ENCODE data around the gene DSEL. TPM values are rescaled to one million over a fixed set of nuclear protein-coding genes. Genes with fewer than 3 reads are reported as not detected.

The DSEL gene
- total RNA-seq = 2.7 TPM in 2 replicates
- long read RNA-seq, partial matches to known transcripts = 0 of 2 reads
- long read RNA-seq, other reads (novel, unspliced or antisense) = 2 of 2 reads

- Mint-ChIP-seq H3K4me1 (peaks cover 18% of the 10 kb centered on the region), H3K4me3 (peak within 1 kb of the TSS; percentile 95), H3K27ac (ENCODE audit: unreplicated experiment) (peak within 1 kb of the TSS; percentile 94), H3K36me3 (ENCODE audit: low read depth) (no peaks in the 10 kb centered on the region), H3K9me3 (no peaks in the 10 kb centered on the region), H3K27me3 (ENCODE audit: low read depth) (peaks cover 15% of the 10 kb centered on the region)
- peak; percentile 99 for DNase-seq (ENCODE audit: low read depth, low spot score)
- TF ChIP-seq CTCF (conservative IDR thresholded peaks at IDR 0.05) = no peak
Observed at GRCh38 chr18:67516539-67517443, at the start of gene DSEL. Gene DSEL (minus strand): TSS chr18:67516720. CDS start chr18:67514608, 2,112 bp downstream.

- H3K27ac Mint-ChIP-seq (ENCODE audit: unreplicated experiment) = no peak overlapping the region
- no peak for TF ChIP-seq CTCF (conservative IDR thresholded peaks at IDR 0.05)
- peaks cover 6% of the 10 kb centered on the region for H3K36me3 Mint-ChIP-seq (ENCODE audit: low read depth)
- no peak overlapping the region for H3K4me3 Mint-ChIP-seq
- peaks cover 7% of the 10 kb centered on the region for H3K4me1 Mint-ChIP-seq
- DNase-seq (ENCODE audit: low read depth, low spot score) = no peak
- no peaks in the 10 kb centered on the region for H3K27me3 Mint-ChIP-seq (ENCODE audit: low read depth)
- H3K9me3 Mint-ChIP-seq = no peaks in the 10 kb centered on the region
Observed at GRCh38 chr18:67553437-67553836, 36.9 kb upstream of the DSEL start.

DNA sequence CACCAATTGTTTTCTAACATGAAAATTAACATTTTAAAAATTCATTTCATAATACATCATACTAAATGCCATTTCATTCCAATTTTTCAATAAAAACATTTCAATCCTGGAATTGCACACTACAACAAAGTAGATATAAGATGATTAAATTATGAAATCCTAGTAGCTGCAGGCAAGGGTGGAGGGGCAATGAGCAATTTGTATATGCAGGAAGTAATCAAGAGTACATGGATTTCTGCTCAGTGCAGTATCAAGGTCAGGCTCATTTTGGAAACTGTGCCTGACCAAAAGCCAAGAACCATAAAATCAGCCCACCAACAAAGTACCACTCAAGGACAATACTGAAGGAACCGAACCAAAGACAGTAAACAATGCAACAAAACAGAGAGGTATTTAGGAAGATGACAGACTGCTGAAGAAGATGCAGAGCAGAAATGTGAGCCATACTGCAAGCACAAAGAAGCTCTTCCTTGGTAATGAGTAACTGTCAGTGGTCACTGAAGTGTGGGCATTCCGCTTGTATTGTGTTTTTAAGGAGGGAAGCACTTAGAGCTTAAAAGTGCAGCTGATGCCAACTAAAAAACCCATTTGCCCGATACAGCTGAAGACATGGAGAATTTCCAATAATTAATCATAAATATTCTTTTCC lies 34.5 kb upstream of the DSEL start:
- H3K36me3 Mint-ChIP-seq (ENCODE audit: low read depth) = no peaks in the 10 kb centered on the region
- no peak overlapping the region for H3K27ac Mint-ChIP-seq (ENCODE audit: unreplicated experiment)
- H3K27me3 Mint-ChIP-seq (ENCODE audit: low read depth) = no peaks in the 10 kb centered on the region
- no peak for DNase-seq (ENCODE audit: low read depth, low spot score)
- no peak overlapping the region for H3K4me3 Mint-ChIP-seq
- no peak for TF ChIP-seq CTCF (conservative IDR thresholded peaks at IDR 0.05)
- no peaks in the 10 kb centered on the region for H3K9me3 Mint-ChIP-seq
- H3K4me1 Mint-ChIP-seq = peaks cover 7% of the 10 kb centered on the region

DNA sequence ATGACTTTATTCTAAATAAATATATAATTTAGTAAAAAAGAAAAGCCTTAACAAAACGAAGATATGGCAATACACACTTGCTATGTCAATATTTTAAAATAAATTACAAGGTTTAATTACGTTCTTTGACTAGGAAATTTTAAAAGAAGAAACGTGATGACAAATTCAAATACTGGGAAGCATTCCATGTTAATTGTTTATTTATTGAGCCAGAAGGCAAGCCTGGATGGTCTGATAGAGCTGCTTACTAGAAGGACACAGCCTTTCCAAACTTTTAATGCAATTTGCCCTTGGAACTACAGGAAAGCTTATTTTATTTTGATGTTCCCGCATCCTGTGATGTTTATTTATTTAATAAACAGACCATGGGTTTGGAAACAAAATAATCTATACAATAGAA lies 33.4 kb upstream of the DSEL start:
- no peaks in the 10 kb centered on the region for H3K27me3 Mint-ChIP-seq (ENCODE audit: low read depth)
- no peaks in the 10 kb centered on the region for H3K36me3 Mint-ChIP-seq (ENCODE audit: low read depth)
- no peaks in the 10 kb centered on the region for H3K9me3 Mint-ChIP-seq

DNA sequence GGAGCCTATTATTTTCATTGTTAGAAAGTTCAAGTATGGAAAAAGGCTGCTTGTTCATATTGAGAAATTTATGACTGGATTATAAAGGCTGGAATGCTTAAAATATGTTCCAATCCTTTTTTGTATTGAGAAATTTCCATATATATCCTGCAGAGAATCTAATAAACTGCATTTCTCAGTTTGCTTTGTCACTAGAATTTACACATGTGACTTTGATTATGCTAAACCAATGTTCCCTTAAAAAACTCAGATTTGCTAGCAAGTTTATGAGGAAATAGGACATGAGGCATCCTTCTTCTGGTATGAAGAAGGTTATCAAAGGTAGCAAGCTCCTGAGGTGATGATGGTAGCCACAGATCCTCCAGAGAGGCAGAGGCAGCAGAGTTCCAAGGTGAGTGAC lies 29.2 kb upstream of the DSEL start:
- no peak for TF ChIP-seq CTCF (conservative IDR thresholded peaks at IDR 0.05)
- Mint-ChIP-seq H3K4me1 (no peaks in the 10 kb centered on the region), H3K36me3 (ENCODE audit: low read depth) (no peaks in the 10 kb centered on the region), H3K9me3 (no peaks in the 10 kb centered on the region), H3K27me3 (ENCODE audit: low read depth) (no peaks in the 10 kb centered on the region), H3K27ac (ENCODE audit: unreplicated experiment) (no peak overlapping the region), H3K4me3 (no peak overlapping the region)
- no peak for DNase-seq (ENCODE audit: low read depth, low spot score)

More for the DNA sequence above, 33.4 kb upstream of the DSEL start:
- DNase-seq (ENCODE audit: low read depth, low spot score) = no peak
- peaks cover 7% of the 10 kb centered on the region for H3K4me1 Mint-ChIP-seq
- no peak for TF ChIP-seq CTCF (conservative IDR thresholded peaks at IDR 0.05)
- no peak overlapping the region for H3K27ac Mint-ChIP-seq (ENCODE audit: unreplicated experiment)
- no peak overlapping the region for H3K4me3 Mint-ChIP-seq

Measured in neural crest cell (in vitro differentiated cells).